NCI-H524 (cell line): Measurements from ENCODE around the gene PCCB.
"Not testable (repeated sequence)": the region's sequence is repeated elsewhere in the genome, so short reads cannot be mapped to it uniquely, and the experiment has no call there.

Source experiments
- DNase-seq, 2 experiments: peaks; one replicate each; lab custom pipeline; 2025; lab: John Stamatoyannopoulos, UW

Gene PCCB

GRCh38 chr3:136250059-136250902, at the start of gene PCCB:
Gene PCCB, plus strand, starts transcription at chr3:136250340. Its CDS starts 36 bp downstream, at chr3:136250376.
- DNase-seq: peak; percentile 94 to 96

- no peak for DNase-seq
These were observed 42.5 kb upstream of the PCCB start for GRCh38 chr3:136207489-136208115.

- DNase-seq: no peak
These were observed 40.2 kb upstream of the PCCB start for GRCh38 chr3:136209921-136210320.

GRCh38 chr3:136211547-136211946, 38.6 kb upstream of the PCCB start:
- no peak for DNase-seq

- not testable (repeated sequence) for DNase-seq
These were observed 27.4 kb upstream of the PCCB start for GRCh38 chr3:136222746-136223145.

- DNase-seq: no peak
These were observed 17.7 kb upstream of the PCCB start for GRCh38 chr3:136232413-136232812.

GRCh38 chr3:136235545-136235944, 14.6 kb upstream of the PCCB start:
- DNase-seq: no peak

- DNase-seq: no peak
These were observed 14.0 kb upstream of the PCCB start for GRCh38 chr3:136236109-136236508.

GRCh38 chr3:136237103-136237502, 13.0 kb upstream of the PCCB start:
- DNase-seq: no peak

GRCh38 chr3:136237961-136238649, 12.0 kb upstream of the PCCB start:
- no peak for DNase-seq

- DNase-seq: no peak
These were observed 11.0 kb upstream of the PCCB start for GRCh38 chr3:136239094-136239493.

GRCh38 chr3:136245691-136246090, 4.4 kb upstream of the PCCB start:
- peak in 1 of 2 experiments; percentile 20 for DNase-seq

- DNase-seq: peak; percentile 33 to 58
These were observed 2.7 kb upstream of the PCCB start for GRCh38 chr3:136247436-136247835.

GRCh38 chr3:136247855-136248590, 2.1 kb upstream of the PCCB start:
- peak; percentile 78 to 95 for DNase-seq

GRCh38 chr3:136249091-136249490, 1.0 kb upstream of the PCCB start:
- no peak for DNase-seq

GRCh38 chr3:136249593-136249992, 547 bp upstream of the PCCB start:
- DNase-seq: peak in 1 of 2 experiments; percentile 22

- peak; percentile 81 to 92 for DNase-seq
These were observed 842 bp downstream of the PCCB start for GRCh38 chr3:136250903-136251460.

GRCh38 chr3:136251511-136251910, 1.4 kb downstream of the PCCB start:
- no peak for DNase-seq

- DNase-seq: no peak
These were observed 5.7 kb downstream of the PCCB start for GRCh38 chr3:136255672-136256406.

- no peak for DNase-seq
These were observed 8.1 kb downstream of the PCCB start for GRCh38 chr3:136258199-136258598.

- DNase-seq: no peak
These were observed 11.7 kb downstream of the PCCB start for GRCh38 chr3:136261826-136262225.
